ENCODE data around the gene ANKRD18B. TPM values are rescaled to one million over a fixed set of nuclear protein-coding genes. Genes with fewer than 3 reads are reported as not detected.

ANKRD18B gene
- total and polyA plus RNA-seq, 8 donors: 0.14 to 1.3 (median 0.52) TPM

Other genes with a start within 250 kb of the ANKRD18B start
- gene NFX1, start 233.7 kb upstream of the ANKRD18B start, total RNA-seq: 10 to 100 TPM; 32.0 to 39.3 TPM
- 10 to 100 TPM; 35.2 to 43.2 (median 38.4) TPM for gene NFX1, start 233.7 kb upstream of the ANKRD18B start, polyA plus RNA-seq (ENCODE audit: insufficient read length in 6 of 6)
- gene AQP7, start 121.7 kb upstream of the ANKRD18B start, total RNA-seq: 1 to 10 TPM; 1.5 to 8.3 TPM
- 1 to 10 TPM; 2.1 to 5.4 (median 3.3) TPM for gene AQP7, start 121.7 kb upstream of the ANKRD18B start, polyA plus RNA-seq (ENCODE audit: insufficient read length in 6 of 6)
- 100 to 1,000 TPM; 231 to 265 TPM for gene AQP3, start 76.7 kb upstream of the ANKRD18B start, total RNA-seq
- 10 to 100 TPM in 5 of 6 donors, 1 to 10 TPM in 1; 8.0 to 31.5 (median 22.6) TPM for gene AQP3, start 76.7 kb upstream of the ANKRD18B start, polyA plus RNA-seq (ENCODE audit: insufficient read length in 6 of 6)
- 10 to 100 TPM; 36.1 to 48.3 TPM for gene NOL6, start 50.3 kb upstream of the ANKRD18B start, total RNA-seq
- gene NOL6, start 50.3 kb upstream of the ANKRD18B start, polyA plus RNA-seq (ENCODE audit: insufficient read length in 6 of 6): 10 to 100 TPM; 23.3 to 36.9 (median 26.3) TPM